ENCODE data around the gene STXBP5. TPM values are rescaled to one million over a fixed set of nuclear protein-coding genes. Genes with fewer than 3 reads are reported as not detected.

Gene STXBP5
- total and polyA plus RNA-seq, 4 donors: 1.9 to 8.9 (median 4.8) TPM

- TF ChIP-seq ZBTB33 (IDR thresholded peaks at IDR 0.05) (no peak), ATF3 (IDR thresholded peaks at IDR 0.05) (no peak), TAF1 (conservative IDR thresholded peaks at IDR 0.05) (no peak), HNF4A (conservative IDR thresholded peaks at IDR 0.05) (no peak)
Measured at GRCh38 chr6:147226163-147226724, 22.0 kb downstream of the STXBP5 start (continued).

- TF ChIP-seq GABPA (IDR thresholded peaks at IDR 0.05 in 1 of 2, conservative IDR thresholded peaks at IDR 0.05 in 1 of 2): no peak
- TF ChIP-seq TAF1 (conservative IDR thresholded peaks at IDR 0.05): no peak
- TF ChIP-seq SP1 (IDR thresholded peaks at IDR 0.05): no peak
- no peak for TF ChIP-seq YY1 (IDR thresholded peaks at IDR 0.05)
- no peak for TF ChIP-seq HNF4G (IDR thresholded peaks at IDR 0.05)
- Histone ChIP-seq H3K27ac (ENCODE audit: low read depth in 1 of 2, low read length in 2 of 2) (no peak overlapping the region), H3K9me3 (ENCODE audit: control insufficient read depth in 4 of 4, low read length in 3 of 4) (no peaks in the 10 kb centered on the region), H3K36me3 (ENCODE audit: control insufficient read depth in 4 of 4, insufficient read depth in 3 of 4, low read depth in 1 of 4, low read length in 3 of 4) (no peaks in the 10 kb centered on the region), H3K27me3 (ENCODE audit: control insufficient read depth in 4 of 4, insufficient read depth in 4 of 4, low read length in 3 of 4) (no peaks in the 10 kb centered on the region), H3K4me3 (ENCODE audit: low read depth in 1 of 3, low read length in 3 of 3) (no peak overlapping the region), H3K9ac (ENCODE audit: low read depth in 1 of 2, low read length in 2 of 2) (no peak overlapping the region), H3K4me1 (ENCODE audit: control insufficient read depth in 4 of 4, insufficient read depth in 4 of 4, low read length in 3 of 4) (no peaks in the 10 kb centered on the region)
- WGBS: 98% methylated on average over 1 of the region's 1 CpG
- no peak for DNase-seq (ENCODE audit: low spot score)
Measured at GRCh38 chr6:147226877-147227276, 22.7 kb downstream of the STXBP5 start.

DNA sequence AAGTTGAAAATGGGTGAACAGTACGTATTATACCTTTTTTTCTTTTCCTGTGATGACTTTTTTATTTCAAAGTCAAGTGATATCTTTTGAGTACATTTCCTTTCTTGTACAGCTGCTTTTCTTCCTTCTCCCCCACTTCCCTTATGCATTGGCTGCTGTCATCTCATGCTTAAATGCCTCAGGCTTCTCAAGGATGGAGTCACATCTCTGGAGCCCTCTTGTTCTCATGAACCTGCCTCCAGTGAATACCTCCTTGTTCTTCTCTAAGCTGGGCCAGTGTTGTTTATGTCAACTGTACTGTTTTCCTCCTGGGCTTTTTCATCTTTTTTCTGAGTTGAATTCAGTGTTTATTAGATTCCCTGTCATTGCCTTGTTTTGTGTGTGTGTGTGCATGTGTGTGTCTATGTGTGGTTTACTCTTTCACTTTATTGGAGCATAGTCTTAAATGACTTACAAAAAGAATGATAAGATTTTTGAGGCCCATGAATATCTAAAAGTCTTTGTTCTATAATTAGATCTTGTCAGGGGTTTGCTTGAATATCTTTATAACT, 23.6 kb downstream of the STXBP5 start:
- Histone ChIP-seq H3K36me3 (ENCODE audit: control insufficient read depth in 4 of 4, insufficient read depth in 3 of 4, low read depth in 1 of 4, low read length in 3 of 4) (no peaks in the 10 kb centered on the region), H3K9me3 (ENCODE audit: control insufficient read depth in 4 of 4, low read length in 3 of 4) (no peaks in the 10 kb centered on the region), H3K27me3 (ENCODE audit: control insufficient read depth in 4 of 4, insufficient read depth in 4 of 4, low read length in 3 of 4) (no peaks in the 10 kb centered on the region), H3K4me1 (ENCODE audit: control insufficient read depth in 4 of 4, insufficient read depth in 4 of 4, low read length in 3 of 4) (no peaks in the 10 kb centered on the region), H3K9ac (ENCODE audit: low read depth in 1 of 2, low read length in 2 of 2) (no peak overlapping the region), H3K4me3 (ENCODE audit: low read depth in 1 of 3, low read length in 3 of 3) (no peak overlapping the region), H3K27ac (ENCODE audit: low read depth in 1 of 2, low read length in 2 of 2) (no peak overlapping the region)
- no peak for DNase-seq (ENCODE audit: low spot score)
- WGBS: 83% methylated on average over 1 of the region's 1 CpG
- TF ChIP-seq FOXA1 (IDR thresholded peaks at IDR 0.05) (no peak), SP1 (IDR thresholded peaks at IDR 0.05) (no peak), RXRA (IDR thresholded peaks at IDR 0.05) (no peak), EGR1 (IDR thresholded peaks at IDR 0.05; ENCODE audit: low read depth in 2 of 2) (no peak), HNF4A (conservative IDR thresholded peaks at IDR 0.05) (no peak), TAF1 (conservative IDR thresholded peaks at IDR 0.05) (no peak), GABPA (IDR thresholded peaks at IDR 0.05 in 1 of 2, conservative IDR thresholded peaks at IDR 0.05 in 1 of 2) (no peak), ATF3 (IDR thresholded peaks at IDR 0.05) (no peak), RAD21 (IDR thresholded peaks at IDR 0.05) (no peak), YY1 (IDR thresholded peaks at IDR 0.05) (no peak), JUND (IDR thresholded peaks at IDR 0.05) (no peak), REST (IDR thresholded peaks at IDR 0.05) (no peak), NR2F2 (IDR thresholded peaks at IDR 0.05) (no peak)
- TF ChIP-seq, protein P1, sequence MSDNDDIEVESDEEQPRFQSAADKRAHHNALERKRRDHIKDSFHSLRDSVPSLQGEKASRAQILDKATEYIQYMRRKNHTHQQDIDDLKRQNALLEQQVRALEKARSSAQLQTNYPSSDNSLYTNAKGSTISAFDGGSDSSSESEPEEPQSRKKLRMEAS (IDR thresholded peaks at IDR 0.05): no peak
- TF ChIP-seq, protein P2, sequence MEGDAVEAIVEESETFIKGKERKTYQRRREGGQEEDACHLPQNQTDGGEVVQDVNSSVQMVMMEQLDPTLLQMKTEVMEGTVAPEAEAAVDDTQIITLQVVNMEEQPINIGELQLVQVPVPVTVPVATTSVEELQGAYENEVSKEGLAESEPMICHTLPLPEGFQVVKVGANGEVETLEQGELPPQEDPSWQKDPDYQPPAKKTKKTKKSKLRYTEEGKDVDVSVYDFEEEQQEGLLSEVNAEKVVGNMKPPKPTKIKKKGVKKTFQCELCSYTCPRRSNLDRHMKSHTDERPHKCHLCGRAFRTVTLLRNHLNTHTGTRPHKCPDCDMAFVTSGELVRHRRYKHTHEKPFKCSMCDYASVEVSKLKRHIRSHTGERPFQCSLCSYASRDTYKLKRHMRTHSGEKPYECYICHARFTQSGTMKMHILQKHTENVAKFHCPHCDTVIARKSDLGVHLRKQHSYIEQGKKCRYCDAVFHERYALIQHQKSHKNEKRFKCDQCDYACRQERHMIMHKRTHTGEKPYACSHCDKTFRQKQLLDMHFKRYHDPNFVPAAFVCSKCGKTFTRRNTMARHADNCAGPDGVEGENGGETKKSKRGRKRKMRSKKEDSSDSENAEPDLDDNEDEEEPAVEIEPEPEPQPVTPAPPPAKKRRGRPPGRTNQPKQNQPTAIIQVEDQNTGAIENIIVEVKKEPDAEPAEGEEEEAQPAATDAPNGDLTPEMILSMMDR (IDR thresholded peaks at IDR 0.05; ENCODE audit: low read depth, low read length, missing input control): no peak

Measured in liver (tissue), 9 donors.